Activated CD4-positive, CD25-positive, alpha-beta regulatory T cell treated with anti-CD3 and anti-CD28 coated beads, Interleukin-2, amount 50 U/mL, for 16 hours (primary cell): ENCODE results near the gene PPP4R4.
"Not testable (repeated sequence)": the region's sequence is repeated elsewhere in the genome, so short reads cannot be mapped to it uniquely, and the experiment has no call there.

Source experiments
- DNase-seq: peaks from one replicate; pipeline ENCODE4 v3.0.0-alpha.2; 2020; ENCODE audit warnings: low read depth, low spot score

PPP4R4 gene

GRCh38 chr14:94269156-94269555 is 95.0 kb downstream of the PPP4R4 start:
- DNase-seq: no peak

- DNase-seq: not testable (repeated sequence)
Observed at GRCh38 chr14:94276898-94277561, 102.9 kb downstream of the PPP4R4 start.

DNA sequence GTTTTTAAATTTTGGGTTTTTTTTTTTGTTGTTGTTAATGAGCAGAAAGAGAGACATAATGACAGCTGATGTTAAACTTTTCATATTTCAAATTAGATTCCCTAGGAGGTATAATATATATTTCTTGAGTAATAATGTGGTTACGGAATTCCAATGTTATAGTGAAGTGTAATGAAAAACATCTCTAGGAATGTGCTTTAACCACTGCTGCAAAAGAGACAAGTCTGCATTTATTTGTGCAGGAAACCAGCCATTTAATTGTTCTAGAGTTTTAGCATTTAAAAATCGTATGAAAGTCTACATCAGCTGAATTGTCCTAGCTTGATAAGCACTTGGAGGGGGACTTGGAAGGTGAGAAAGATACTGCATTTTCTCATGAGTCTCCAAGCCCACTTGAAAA is 104.6 kb downstream of the PPP4R4 start:
- DNase-seq: no peak

- DNase-seq: no peak
Observed at GRCh38 chr14:94282991-94283723, 109.0 kb downstream of the PPP4R4 start.

GRCh38 chr14:94284221-94284620 is 110.1 kb downstream of the PPP4R4 start:
- no peak for DNase-seq

- no peak for DNase-seq
Observed at GRCh38 chr14:94285158-94285557, 111.0 kb downstream of the PPP4R4 start.

DNA sequence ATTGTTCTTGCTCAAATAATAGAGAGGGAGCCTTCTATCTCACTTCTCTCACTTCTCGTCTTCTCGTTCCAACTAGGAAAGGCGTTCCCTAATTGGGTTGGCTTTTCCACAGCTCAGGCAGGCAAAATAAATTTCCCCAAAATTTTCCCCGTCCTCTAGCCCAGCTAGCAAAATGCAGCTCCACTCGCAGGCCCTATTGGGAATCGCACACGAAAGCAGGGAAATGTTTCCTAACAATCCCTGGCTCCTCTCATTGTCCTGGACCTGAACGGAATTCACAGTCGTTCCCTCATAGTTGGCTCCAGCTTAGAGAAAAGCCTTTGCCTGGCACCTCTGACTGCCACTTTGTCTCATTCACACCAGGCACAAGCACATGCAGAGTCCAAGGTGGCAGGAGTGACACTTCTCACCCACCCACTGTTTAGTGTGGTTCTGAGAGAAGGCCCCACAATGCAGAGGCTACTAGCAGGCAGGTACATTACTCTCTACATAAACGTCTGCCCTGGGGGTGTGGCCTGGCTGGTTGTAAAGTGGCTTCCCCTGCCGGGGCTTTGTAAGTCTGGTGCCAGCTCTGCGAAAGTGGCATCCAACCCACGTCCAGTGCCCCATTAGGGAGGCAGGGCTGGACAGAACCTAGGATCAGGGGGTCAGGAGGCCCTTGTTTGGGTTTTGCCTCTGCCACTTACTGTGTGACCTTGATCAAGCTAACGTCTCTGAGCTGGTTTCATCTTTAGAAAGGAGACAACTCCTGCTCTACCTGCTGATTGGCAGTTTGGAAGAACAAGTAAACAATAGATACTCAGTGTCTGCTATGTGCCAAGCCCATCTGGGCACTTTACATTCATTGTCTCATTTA is 114.7 kb downstream of the PPP4R4 start:
- DNase-seq: no peak

DNA sequence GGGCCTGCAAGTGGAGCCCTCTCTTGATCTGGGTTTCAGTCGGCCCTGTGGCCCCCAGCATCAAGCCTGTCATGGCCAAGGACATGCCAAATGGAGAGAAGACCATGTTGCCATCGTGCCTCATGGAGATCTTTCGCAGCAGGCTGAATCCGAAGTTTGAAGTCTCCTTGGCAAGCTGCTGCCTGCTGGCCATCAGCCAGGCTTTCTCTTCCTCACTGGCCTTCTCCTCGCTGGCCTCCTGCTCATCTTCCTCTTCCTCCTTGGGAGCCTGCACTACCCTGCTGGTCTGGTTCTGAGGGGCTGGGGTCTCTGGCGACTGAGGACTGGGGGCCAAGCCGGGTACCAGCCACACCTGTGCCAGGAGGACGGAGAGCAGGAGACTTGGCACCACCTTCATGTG is 116.1 kb downstream of the PPP4R4 start:
- no peak for DNase-seq

- DNase-seq: no peak
Observed at GRCh38 chr14:94291159-94291905, 117.2 kb downstream of the PPP4R4 start.

GRCh38 chr14:94291906-94292525 is 117.9 kb downstream of the PPP4R4 start:
- DNase-seq: no peak

GRCh38 chr14:94292526-94292871 is 118.4 kb downstream of the PPP4R4 start:
- no peak for DNase-seq

DNA sequence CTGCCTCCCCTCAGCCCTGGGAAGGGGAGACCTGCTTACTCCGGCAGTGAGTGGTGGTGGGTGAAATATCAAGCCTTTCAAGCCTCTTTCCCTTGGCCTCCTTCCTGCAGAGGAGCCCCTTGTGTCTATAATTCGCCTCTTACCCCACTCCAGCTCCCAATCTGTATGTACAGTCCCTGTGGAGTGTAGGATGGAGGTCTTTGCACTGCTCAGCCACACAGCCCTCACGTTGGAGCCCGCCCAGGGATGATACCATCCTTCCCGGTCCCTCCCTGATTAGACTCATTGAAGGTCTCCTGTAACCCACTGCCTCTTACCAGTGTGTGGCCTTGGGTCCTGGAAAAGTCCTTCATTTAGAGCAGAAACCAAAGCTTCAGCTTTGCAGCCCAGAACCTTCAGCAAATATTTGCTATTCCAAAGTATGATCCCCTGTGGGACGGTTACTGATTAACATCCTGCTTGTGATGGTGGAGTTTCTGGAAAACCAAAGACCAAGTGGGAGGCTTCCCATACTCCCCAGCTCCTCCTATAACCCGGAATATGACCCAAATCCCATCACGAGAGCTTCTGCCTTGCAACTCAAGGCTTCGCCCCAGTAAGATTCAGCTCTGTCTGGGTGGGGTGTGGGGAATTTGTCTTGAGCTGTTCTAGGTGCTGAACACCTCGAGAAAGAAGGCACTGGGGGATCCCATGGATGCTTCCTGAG is 118.9 kb downstream of the PPP4R4 start, which contains the start of gene SERPINA10:
Gene SERPINA10 (minus strand): TSS at position 397 of the 706 bp plus-strand sequence. CDS start 2,675 bp downstream, outside the sequence.
- no peak for DNase-seq

GRCh38 chr14:94293578-94293924 is 119.4 kb downstream of the PPP4R4 start:
- DNase-seq: no peak

DNA sequence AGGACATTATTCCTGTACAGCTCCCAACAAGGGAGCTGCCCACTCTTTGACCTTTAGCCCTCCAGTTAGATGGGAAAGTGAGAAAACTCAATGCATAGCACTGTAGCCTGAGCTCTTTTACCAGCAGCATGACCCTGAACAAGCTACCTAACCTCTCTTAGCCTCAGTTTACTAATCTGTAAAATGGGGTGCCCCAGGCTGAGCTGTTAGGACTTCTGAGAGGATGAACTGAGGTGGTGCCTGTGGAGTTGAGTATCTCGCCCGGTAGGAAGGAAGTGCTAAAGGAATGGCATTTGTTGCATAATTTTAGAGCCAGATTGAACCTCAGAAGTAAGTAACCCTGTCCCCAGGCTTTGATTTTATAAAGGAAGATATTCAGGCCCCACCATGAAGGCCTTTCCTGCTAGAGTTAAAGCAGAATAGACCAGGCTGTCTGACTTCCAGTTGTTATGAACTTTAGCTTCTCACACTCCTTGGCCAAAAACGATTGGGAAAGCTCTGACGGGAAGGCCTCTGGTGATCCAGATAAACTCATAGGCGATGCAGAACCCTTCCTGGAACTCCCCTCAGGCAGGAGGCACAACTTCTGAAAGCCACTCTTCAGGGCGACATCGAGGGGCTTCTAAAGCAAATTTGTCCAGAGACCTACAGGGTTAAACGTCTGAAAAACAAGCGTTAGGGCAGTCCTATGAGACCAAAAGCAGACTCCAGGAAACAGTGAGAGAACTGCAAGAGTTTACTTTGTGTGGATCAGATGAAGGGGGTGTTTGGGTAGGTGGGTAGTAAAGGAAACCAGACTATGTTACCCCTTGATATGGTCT is 121.4 kb downstream of the PPP4R4 start:
- DNase-seq: no peak

GRCh38 chr14:94296181-94296545 is 122.0 kb downstream of the PPP4R4 start:
- not testable (repeated sequence) for DNase-seq

- DNase-seq: no peak
Observed at GRCh38 chr14:94298130-94298529, 124.0 kb downstream of the PPP4R4 start.

GRCh38 chr14:94303111-94303510 is 129.0 kb downstream of the PPP4R4 start:
- no peak for DNase-seq

- no peak for DNase-seq
Observed at GRCh38 chr14:94304243-94304642, 130.1 kb downstream of the PPP4R4 start.

GRCh38 chr14:94305620-94306019 is 131.5 kb downstream of the PPP4R4 start:
- no peak for DNase-seq
